Neural cell (in vitro differentiated cells): ENCODE results near the gene GALNT2.

Source experiments
- EP300 ChIP-seq: fragments of 450-650 bp; conservative IDR thresholded peaks from 2 replicates; pipeline ENCODE4 v1.6.1; 2014; ENCODE audit warnings: antibody characterized with exemption, mild to moderate bottlenecking, moderate library complexity; ENCODE audit not compliant: poor library complexity, severe bottlenecking
- EZH2 ChIP-seq: fragments of 200-600, 300-800 bp; shearing (Covaris generic), sonication (generic); IDR thresholded peaks from 2 replicates; pipeline ENCODE4 v1.6.1; 2014; ENCODE audit warnings: antibody characterized with exemption, low read length, borderline replicate concordance, mild to moderate bottlenecking; ENCODE audit not compliant: insufficient read depth, poor library complexity, severe bottlenecking
- POLR2AphosphoS5 ChIP-seq: IDR thresholded peaks from 2 replicates; pipeline ENCODE4 v1.6.1; 2012
- RAD21 ChIP-seq: fragments of 450-650 bp; conservative IDR thresholded peaks from 2 replicates; pipeline ENCODE4 v1.6.1; 2014; ENCODE audit warnings: antibody characterized with exemption, mild to moderate bottlenecking, moderate library complexity
- SMC3 ChIP-seq: fragments of 450-650 bp; conservative IDR thresholded peaks from 2 replicates; pipeline ENCODE4 v1.6.1; 2014; ENCODE audit warnings: antibody characterized with exemption, mild to moderate bottlenecking, moderate library complexity; ENCODE audit not compliant: poor library complexity
- TAF1 ChIP-seq: IDR thresholded peaks from 2 replicates; pipeline ENCODE4 v1.6.1; 2012; ENCODE audit warnings: low read depth
- TF ChIP-seq, protein P1 (sequence below): fragments of 450-650 bp; IDR thresholded peaks from 2 replicates; pipeline ENCODE4 v1.5.1; 2014; ENCODE audit warnings: antibody characterized with exemption, mild to moderate bottlenecking, moderate library complexity; ENCODE audit not compliant: poor library complexity, severe bottlenecking
- TF ChIP-seq, protein P2 (sequence below): IDR thresholded peaks from 2 replicates; pipeline ENCODE4 v1.6.1; 2012; ENCODE audit warnings: borderline replicate concordance

DNA sequence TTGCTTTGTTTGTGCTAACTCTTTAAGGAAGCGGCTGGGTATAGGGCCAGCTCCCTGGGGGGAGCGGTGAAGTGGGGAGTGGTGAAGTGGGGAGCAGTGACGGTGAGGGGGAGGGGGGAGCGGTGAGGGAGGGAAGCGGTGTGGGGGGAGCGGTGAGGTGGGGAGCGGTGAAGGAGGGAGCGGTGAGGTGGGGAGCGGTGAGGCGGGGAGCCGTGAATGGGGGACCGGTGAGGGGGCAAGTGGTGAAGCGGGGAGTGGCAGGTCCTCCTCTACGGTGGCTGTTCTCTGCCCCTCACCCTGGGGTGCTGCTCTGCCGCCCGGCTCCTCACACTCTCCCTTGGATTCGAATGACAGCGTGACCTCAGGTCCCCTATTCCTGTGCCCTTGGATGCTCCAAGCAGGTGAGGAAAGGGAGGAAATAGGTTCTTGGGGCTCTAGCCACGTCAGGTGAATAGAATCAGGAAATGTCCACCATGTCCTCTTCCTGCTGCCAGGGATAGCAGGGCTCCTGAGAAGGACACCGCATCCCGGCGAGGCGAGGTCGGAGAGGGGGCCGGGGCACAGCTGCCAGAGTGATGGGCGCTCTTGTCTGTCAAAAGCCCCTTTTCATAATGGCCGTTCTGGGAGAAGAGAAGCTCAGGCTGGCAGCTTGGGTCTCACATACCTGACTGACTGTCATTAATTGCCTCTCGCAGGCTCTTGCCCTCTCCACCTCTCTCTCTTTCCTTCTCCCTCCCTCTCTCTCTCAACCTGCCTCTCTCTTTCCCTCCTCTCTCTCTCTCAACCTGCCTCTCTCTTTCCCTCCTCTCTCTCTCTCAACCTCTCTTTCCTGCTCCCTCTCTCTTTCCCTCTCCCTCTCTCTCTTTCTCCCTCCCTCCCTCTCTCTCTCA lies 224.9 kb downstream of the GALNT2 start:
- TF ChIP-seq RAD21 = no peak
- TF ChIP-seq, protein P1, sequence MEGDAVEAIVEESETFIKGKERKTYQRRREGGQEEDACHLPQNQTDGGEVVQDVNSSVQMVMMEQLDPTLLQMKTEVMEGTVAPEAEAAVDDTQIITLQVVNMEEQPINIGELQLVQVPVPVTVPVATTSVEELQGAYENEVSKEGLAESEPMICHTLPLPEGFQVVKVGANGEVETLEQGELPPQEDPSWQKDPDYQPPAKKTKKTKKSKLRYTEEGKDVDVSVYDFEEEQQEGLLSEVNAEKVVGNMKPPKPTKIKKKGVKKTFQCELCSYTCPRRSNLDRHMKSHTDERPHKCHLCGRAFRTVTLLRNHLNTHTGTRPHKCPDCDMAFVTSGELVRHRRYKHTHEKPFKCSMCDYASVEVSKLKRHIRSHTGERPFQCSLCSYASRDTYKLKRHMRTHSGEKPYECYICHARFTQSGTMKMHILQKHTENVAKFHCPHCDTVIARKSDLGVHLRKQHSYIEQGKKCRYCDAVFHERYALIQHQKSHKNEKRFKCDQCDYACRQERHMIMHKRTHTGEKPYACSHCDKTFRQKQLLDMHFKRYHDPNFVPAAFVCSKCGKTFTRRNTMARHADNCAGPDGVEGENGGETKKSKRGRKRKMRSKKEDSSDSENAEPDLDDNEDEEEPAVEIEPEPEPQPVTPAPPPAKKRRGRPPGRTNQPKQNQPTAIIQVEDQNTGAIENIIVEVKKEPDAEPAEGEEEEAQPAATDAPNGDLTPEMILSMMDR = no peak
- no peak for TF ChIP-seq EZH2
- TF ChIP-seq EP300 = no peak
- no peak for TF ChIP-seq SMC3
- no peak for TF ChIP-seq POLR2AphosphoS5
- TF ChIP-seq, protein P2, sequence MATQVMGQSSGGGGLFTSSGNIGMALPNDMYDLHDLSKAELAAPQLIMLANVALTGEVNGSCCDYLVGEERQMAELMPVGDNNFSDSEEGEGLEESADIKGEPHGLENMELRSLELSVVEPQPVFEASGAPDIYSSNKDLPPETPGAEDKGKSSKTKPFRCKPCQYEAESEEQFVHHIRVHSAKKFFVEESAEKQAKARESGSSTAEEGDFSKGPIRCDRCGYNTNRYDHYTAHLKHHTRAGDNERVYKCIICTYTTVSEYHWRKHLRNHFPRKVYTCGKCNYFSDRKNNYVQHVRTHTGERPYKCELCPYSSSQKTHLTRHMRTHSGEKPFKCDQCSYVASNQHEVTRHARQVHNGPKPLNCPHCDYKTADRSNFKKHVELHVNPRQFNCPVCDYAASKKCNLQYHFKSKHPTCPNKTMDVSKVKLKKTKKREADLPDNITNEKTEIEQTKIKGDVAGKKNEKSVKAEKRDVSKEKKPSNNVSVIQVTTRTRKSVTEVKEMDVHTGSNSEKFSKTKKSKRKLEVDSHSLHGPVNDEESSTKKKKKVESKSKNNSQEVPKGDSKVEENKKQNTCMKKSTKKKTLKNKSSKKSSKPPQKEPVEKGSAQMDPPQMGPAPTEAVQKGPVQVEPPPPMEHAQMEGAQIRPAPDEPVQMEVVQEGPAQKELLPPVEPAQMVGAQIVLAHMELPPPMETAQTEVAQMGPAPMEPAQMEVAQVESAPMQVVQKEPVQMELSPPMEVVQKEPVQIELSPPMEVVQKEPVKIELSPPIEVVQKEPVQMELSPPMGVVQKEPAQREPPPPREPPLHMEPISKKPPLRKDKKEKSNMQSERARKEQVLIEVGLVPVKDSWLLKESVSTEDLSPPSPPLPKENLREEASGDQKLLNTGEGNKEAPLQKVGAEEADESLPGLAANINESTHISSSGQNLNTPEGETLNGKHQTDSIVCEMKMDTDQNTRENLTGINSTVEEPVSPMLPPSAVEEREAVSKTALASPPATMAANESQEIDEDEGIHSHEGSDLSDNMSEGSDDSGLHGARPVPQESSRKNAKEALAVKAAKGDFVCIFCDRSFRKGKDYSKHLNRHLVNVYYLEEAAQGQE = no peak
- no peak for TF ChIP-seq TAF1
